Ammon's horn (tissue), 1 donor: Measurements from ENCODE around the gene NEDD4.
"Not testable (repeated sequence)": the region's sequence is repeated elsewhere in the genome, so short reads cannot be mapped to it uniquely, and the experiment has no call there.

ENCODE experiments used
- DNase-seq: peaks from one replicate; pipeline ENCODE4 v3.0.0-alpha.2; 2016; ENCODE audit warnings: low spot score

The NEDD4 gene

DNA sequence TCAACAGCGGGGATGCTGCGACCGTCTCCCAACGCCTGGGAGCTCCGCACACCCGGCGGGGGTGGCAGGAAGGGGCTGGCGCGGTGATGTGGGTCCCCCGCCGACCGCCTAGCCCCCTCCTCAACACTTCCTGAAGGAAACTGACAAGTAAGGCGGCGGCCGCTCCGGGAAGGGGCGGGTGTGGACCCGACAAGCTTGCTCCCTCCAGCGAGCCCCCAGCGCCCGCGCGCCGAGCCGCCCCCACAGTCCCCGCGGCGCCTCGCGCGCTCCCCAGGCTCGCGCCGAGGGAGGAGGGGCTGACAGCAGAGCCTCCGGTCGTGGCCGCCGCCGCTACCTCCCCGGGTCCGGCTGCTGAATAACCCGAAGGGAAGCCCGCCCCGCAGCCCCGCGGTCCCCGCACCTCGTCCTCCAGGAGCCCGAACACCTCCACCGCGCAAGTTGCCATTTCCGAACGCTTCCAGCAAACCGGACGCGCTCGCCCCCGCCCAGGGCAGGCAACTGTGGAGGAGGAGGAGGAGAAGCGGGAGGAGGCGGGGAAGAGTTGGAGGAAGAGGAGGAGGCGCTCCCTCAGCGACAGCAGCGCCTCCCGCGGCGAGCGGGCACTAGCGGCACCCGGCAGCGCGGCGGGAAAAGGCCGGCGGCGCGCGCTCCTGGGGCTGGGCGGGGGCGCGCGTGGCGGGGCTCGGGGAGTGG is at the start of gene NEDD4:
Gene NEDD4 (minus strand): TSS at position 502 of the 693 bp plus-strand sequence. CDS start 57 bp downstream, at position 445.
- DNase-seq: peak; percentile 93

DNA sequence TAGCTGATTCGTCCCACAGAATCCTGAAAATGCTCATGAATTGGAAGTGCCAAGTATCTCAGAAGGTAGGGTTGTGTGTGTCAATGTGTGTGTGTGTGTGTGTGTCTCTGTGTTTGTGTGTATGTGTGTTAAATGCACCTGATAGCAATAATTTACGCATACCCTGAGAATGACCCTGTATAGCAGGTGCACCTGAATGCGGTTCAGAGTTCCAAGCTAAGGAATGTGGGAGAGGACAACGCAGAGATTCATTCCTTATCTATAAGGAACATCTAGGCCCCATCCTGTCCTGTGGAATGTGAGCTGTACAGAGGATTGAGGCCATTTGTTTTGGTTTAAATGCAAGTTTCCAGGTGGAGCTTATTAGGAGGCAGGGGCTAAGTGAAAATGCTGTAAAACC is 49.1 kb upstream of the NEDD4 start:
- no peak for DNase-seq

DNA sequence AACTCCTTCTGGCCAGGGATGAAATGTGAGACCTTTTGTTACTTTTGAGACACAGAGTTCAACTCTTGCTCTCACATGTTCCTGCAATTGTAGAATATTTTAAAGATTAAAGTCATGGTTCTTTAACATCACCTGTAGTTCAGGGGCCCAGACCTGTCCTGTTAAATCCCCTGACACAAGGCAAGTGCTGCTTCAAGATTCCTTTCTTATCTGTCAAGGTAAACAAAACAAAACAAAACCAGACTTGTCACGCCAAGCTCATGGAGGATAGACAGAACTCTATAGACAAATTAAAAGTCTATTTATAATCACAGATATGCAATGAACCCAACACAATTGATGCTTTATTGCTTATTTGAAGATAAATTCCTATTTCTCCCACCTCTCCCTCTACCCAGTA is 48.6 kb upstream of the NEDD4 start:
- no peak for DNase-seq

DNA sequence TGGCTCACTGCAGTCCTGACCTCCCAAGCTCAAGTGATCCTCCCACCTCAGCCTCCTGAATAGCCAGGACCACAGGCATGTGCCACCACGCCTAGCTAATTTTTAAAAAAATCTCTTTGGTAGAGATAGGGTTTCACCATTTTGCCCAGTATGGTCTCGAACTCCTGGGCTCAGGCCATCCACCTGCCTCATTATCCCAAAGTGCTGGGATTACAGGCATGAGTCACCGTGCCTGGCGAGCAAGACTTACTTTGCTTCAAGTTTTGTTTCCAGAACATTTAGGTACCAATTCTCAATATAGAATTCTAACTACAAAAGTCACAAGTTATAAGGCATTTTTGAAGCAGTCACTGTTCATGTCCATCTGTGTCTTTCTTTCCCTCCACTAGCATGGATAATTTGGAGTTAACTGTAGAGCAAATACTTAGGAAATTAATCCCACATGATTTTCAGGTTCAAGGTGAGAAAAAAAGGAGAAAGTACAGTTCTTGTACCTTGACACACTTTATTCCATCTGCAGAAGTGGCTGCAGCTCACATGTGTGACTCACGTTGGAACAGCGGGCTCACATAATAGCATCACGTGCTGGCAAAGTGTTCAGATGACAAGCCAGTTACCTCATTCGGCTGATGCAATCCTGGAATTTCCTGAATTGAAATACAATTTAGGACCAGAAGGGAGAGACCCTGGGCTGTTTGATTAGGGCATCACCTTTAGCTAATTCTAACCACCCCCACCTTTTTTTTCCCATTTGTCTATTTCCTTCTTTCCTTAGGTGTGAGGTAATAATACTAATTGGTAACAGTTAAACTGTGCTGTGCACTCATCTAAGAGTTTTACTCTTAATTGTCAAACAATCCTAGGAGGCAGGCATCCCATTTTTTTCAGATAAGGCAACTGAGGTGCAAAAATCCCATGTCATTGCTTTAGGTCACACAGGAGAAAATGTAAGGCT is 46.9 kb upstream of the NEDD4 start:
- peak; percentile 22 for DNase-seq

DNA sequence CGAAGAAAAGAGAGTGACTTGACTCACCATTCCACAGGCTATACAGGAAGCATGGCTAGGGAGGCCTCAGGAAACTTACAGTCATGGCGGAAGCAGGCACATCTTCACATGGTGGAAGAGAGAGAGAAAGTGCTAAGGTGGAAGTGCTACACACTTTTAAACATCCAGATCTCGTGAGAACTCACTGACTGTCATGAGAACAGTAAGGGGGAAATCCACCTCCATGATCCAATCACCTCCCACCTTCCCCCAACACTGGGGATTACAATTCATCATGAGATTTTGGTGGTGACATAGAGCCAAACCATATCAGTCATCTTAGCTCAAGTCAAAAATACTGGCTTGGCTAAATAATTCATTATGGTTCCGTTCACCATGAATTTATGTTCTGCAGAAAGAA is 45.3 kb upstream of the NEDD4 start:
- DNase-seq: no peak

DNA sequence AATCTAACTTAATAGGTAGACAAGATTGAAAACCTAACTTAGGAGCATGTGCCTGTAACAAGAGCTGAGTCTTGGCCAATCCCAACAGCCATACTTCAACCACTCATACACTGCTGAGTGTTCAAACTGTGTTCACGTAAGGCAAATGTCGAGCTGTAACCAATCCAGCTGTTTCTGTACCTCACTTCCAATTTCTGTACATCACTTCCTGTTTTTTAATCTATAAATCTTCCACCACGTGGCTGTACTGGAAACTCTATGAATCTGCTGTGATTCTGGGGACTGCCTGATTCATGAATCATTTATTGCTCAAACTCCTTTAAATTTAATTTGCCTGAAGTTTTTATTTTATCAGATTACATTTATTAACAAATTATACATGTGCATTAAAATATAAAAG is 44.6 kb upstream of the NEDD4 start:
- DNase-seq: no peak

DNA sequence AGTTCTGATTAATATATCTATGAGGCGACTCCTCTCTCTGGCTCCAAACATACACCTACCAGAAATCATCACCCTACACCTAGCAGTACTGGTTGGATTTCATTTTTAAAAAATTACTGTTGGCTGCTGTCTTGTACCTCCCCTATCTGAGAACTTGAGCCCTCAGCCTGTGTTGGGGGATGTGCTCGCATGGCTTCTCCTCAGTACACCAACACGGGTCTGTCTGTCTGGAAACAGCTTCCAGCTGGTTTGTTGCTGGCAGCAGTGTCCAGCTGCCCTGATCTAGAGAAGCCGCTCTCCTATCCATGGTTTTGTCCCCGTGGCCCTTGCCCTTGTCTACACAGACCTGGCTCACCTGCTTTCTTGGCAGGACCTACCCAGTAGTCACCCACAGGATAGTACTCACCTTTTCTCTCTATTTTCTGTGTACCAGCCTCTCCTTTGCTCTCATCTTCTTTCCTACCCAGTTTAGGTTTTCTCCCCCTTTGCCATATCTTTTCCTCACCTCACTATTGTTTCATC is 43.2 kb upstream of the NEDD4 start:
- no peak for DNase-seq

DNA sequence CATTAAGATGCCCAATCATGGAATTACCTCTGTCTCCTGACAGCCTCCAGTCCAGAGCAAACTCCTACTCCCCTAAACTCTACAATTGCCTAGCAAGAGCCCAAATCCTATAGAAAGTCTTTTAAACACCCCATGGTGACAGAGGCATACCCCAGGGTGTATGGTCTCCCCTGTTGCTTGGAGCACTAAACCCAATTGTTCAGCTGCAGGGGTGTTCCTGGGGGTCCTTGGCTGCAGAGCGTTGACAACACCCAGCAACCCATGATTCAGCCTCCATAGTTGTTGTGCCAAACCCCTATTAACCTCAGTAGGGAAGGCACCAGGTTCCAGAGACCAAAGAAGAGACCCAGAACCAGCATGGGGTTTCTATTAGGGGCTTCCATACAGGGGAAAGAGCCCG is 41.8 kb upstream of the NEDD4 start:
- DNase-seq: no peak

DNA sequence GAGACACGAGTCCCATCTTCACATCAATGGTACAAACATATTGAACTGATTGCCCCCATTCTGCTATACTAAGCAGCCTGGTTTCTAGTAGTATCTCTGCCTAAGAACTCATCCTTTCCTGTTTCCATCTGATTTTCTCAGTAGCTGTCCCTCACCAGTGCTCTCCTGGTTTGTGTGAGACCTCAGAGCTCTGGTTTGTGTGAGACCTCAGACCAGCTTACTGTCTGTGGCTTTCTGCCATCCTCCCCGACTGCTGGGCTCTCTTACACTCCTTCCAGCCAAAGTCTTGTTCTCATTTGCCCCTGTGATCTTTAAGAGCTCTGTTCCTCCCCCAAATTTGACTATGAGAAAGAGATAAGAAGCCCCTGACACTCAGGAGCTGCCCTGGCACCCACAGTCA is 41.1 kb upstream of the NEDD4 start:
- no peak for DNase-seq

DNA sequence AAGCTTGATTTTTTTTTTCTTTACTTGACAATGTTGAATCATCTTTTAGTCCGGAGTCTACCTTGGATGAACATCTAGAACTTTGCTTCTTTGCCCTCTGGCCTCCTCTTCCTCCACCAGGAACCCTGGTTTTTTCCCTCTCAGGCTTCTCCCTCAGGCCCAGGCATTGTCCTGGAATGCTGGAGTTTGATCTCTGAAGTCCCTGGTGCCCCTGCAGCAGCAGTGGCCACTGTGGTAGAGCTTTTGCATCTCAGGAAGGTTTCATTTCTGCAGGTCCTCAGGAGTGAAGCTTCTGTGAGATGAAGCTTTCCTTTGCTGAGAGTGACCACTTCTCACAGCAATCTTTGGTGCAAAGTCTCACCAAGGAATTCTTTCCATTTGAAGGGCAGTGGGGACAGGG is 39.0 kb upstream of the NEDD4 start:
- no peak for DNase-seq

DNA sequence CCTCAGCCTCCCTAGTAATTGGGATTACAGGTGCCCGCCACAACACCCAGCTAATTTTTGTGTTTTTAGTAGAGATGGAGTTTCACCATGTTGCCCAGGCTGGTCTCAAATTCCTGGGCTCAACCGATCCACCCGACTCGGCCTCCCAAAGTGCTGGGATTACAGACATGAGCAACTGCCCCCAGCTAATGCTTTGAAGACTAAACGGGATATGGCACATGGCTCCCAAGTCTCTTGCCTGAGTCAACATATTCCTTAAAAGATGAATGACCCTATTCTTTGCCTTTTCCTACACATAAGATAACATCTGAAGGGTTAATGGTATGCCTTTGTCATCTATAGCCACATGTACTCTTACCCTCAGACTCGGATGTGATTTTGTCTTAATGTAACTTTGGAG is 38.4 kb upstream of the NEDD4 start:
- no peak for DNase-seq

DNA sequence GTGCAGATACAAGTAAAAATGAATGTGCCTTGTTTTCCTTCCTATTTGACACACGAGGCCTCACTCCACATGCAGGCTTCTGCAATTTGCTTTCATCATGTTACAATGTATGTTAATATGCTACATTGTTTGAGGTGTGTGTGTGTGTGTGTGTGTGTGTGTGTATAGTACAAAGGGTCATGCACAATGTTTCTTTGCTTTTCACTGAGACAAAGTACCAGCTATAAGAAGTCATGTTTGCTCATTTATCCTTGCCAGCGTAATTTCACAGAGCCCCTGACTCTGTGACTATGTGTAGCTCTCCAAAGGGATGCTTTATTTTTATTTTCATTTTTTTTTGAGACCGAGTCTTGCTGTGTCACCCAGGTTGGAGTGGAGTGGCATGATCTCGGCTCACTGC is 38.0 kb upstream of the NEDD4 start:
- DNase-seq: no peak

DNA sequence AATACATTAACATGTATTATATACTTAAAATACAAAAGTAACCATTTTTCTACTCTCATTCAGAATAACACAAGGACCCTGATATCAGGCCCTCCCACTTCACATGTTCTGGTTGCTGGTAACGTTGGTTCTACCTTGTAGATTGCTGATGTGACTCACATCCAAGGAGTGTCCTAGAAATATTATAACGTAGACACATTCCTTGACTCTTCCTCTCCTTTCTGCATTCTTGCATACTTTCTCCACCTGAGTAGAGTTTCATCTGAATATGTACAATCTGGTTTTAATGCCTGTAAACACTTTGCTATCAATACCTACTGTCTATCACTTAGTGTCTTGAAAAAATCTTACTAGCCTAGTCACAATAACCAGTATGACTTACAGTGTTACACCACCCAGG is 35.0 kb upstream of the NEDD4 start:
- no peak for DNase-seq

DNA sequence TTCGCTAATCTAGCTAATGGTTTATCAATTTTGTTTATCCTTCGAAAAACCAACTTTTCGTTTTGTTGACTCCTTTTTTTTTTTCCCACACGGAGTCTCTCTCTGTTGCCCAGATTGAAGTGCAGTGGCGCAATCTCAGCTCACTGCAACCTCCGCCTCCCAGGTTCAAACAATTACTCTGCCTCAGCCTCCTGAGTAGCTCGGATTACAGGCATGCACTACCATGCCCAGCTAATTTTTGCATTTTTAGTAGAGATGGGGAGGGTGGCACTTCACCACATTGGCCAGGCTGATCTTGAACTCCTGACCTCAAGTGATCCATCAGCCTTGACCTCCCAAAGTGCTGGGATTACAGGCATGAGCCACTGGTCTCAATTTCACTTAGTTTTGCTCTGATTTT is 29.7 kb upstream of the NEDD4 start:
- not testable (repeated sequence) for DNase-seq

DNA sequence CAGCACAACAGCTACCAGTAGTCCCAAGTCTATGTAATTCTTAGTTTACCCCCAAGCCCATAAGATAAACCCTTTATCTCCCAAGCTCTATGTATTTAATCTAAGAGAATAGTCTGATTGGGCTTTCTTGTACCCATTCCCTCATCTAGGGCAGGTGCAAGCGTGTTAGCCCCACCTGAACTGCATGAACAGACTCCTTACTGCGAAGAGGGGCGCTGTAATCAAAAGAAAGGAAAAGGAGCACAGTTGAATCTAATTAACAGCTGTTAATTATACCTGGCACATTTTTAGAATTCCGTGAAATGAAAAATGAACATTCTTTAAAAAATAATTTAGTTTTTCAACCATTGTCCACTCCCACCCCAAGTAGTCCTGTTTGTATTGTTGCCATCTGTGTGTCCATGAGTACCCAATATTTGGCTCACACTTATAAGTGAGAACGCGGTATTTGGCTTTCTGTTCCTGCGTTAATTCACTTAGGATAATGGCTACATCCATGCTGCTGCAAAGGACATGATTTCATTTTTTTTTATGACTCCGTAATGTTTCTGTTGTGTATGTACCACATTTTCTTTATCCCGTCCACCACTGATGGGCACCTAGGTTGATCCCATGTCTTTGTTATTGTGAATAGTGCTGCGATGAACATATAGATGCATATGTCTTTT is 26.5 kb upstream of the NEDD4 start:
- no peak for DNase-seq

DNA sequence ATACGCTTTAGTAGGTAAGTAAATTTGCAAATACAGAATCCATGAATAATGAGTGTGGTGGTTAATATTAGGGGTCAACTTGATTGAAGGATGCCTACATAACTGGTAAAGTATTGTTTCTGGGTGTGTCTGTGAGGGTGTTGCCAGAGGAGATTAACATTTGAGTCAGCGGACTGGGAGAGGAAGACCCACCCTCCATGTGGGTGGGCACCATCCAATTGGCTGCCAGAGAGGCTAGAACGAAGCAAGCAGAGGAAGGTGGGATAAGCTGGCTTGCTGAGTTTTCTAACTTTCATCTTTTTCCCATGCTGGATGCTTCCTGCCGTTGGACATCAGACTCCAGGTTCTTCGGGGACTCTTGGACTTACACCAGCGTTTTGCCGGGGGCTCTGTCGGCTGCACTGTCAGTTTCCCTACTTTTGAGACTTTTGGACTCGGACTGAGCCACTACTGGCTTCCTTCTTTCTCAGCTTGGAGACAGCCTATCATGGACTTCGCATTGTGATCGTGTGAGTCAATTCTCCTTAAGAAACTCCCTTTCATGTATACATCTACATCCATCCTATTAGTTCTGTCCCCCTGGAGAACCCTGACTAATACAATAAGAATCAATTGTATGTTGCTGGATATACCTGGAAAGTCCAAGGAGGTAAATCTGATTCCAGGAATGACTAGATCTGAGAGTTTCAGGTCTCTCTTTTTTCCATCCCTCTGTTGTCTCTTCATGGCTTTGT is 25.8 kb upstream of the NEDD4 start:
- no peak for DNase-seq

DNA sequence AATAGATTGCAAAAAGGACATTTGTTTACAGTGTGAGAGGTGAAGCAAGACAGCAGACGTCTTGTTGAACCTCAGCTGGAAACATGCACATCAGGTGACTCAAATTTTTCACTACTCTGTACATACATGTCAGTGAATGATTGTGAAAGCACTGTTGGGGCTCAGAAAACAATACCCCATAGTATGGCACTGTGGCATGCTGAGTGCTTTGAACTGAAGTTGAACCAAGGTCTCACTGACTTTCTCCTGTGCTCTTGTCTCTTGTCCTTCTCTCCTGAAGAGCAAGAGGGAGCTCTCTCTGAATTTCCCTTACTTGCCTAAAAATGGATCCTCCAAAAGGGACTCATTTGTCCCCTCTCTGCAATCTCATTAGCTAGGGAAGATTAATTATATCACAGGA is 24.5 kb upstream of the NEDD4 start:
- DNase-seq: no peak

DNA sequence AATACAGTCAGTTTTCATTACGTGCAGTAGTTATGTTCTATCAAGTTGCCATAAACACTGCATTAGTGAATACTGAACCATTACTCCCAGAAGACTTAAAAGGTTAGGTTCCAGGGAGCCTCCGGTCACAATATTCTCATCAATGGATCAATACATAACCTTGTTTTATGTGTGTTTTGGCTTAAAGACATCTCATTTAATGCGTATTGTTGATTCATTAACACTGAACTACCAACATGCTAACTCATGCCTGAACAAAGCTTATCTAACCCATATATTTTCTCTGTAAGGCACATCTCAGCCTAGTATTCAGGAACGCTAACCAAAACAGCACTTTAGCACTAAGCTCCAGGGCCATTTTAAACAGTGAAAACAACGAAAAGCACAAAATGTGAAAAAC is 24.1 kb upstream of the NEDD4 start:
- DNase-seq: no peak

DNA sequence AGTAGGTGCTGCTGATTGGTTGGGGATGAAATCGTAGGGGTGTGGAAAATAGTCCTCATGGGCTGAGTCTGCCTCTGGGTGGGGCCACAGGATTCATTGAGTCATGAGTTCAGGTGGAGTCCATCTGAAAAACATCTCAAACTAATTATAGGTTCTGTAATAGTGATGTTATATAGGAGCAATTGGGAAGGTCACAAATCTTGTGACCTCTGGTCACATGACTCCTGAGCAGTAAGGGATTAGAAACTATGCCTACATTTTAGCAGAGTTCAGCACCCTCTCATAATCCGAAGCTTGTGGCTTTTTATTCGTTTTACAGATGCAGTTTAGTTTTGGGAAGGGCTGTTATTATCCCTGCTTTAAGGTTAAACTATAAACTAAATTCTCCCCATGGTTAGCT is 22.9 kb upstream of the NEDD4 start:
- no peak for DNase-seq

DNA sequence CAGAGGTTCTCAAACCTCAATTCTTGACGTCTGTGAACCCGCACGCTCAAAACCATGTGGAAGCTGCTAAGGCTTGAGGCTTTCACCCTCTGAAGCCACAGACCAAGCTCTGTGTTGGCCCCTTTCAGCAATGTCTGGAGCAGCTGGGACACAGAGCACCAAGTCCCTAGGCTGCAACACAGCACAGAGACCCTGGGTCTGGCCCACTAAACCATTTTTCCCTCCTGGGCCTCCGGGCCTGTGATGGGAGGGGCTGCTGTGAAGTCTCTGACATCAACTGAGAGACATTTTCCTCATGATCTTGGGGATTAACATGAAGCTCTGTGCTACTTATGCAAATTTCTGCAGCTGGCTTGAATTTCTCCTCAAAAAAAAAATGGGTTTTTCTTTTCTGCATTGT is 21.3 kb upstream of the NEDD4 start:
- DNase-seq: no peak

DNA sequence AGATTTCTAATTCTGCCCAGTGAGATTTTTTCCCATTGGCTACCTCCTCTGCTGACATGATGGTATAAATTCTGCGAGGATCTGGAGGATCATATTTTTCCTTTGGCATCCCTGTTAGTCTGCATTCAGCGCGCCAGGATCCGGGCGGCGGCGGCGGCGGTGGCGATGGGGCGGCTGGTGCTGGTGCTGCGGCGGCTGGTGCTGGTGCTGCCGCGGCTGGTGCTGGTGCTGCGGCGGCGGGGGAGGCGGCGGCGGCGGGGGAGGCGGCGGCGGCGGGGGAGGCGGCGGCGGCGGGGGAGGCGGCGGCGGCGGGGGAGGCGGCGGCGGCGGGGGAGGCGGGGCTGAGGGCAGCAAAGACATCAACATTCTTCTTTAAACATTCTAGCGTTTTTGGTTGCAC is 13.6 kb upstream of the NEDD4 start:
- not testable (repeated sequence) for DNase-seq

DNA sequence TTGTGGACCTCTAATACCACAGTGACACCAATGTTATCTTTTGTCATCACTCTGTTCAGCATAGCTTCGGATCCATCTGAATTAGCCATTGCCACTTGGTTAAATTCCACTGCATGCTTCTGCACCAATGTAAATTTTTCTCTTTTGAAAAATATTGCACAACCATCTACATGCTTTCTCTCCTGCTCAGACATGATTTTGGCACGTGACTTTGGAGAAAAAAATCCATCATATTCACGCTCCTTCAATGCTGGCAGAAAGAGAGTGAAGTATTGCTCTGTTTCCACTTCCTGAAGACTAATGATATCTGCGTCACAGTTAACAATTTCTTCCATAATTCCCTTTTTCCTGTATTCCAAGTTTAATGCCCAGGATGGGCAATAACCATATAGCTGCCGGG is 13.0 kb upstream of the NEDD4 start:
- not testable (repeated sequence) for DNase-seq
